ENCODE measurements around the gene IGFBP6.

Gene IGFBP6

GRCh38 chr12:53078425-53079225, 18.8 kb upstream of the IGFBP6 start:
- peak overlapping the region; percentile 91 for H3K27ac ChIP-seq
- no peak for TF ChIP-seq CTCF (conservative IDR thresholded peaks at IDR 0.05)

- peak within 1 kb of the TSS; percentile 91 for H3K27ac ChIP-seq
- TF ChIP-seq CTCF (conservative IDR thresholded peaks at IDR 0.05) = no peak
Measured at GRCh38 chr12:53079226-53080117, 18.0 kb upstream of the IGFBP6 start, which contains the start of gene SPRYD3. TSS of gene SPRYD3 (minus strand) at chr12:53079390. CDS start at chr12:53079333, 57 bp downstream.

GRCh38 chr12:53082637-53083175, 14.8 kb upstream of the IGFBP6 start:
- no peak for TF ChIP-seq CTCF (conservative IDR thresholded peaks at IDR 0.05)

GRCh38 chr12:53086361-53086760, 11.1 kb upstream of the IGFBP6 start:
- no peak overlapping the region for H3K27ac ChIP-seq
- TF ChIP-seq CTCF (conservative IDR thresholded peaks at IDR 0.05) = no peak

More at GRCh38 chr12:53082637-53083175, 14.8 kb upstream of the IGFBP6 start:
- H3K27ac ChIP-seq = no peak overlapping the region

- H3K27ac ChIP-seq = no peak overlapping the region
- no peak for TF ChIP-seq CTCF (conservative IDR thresholded peaks at IDR 0.05)
Measured at GRCh38 chr12:53090105-53090504, 7.4 kb upstream of the IGFBP6 start.

GRCh38 chr12:53090554-53090953, 6.9 kb upstream of the IGFBP6 start:
- TF ChIP-seq CTCF (conservative IDR thresholded peaks at IDR 0.05) = no peak
- H3K27ac ChIP-seq = no peak overlapping the region

GRCh38 chr12:53091756-53092155, 5.7 kb upstream of the IGFBP6 start:
- no peak overlapping the region for H3K27ac ChIP-seq
- TF ChIP-seq CTCF (conservative IDR thresholded peaks at IDR 0.05) = no peak

All from VCaP (cell line).